Subcutaneous adipose tissue (tissue), 4 donors: ENCODE data around the gene RFPL1. TPM values are rescaled to one million over a fixed set of nuclear protein-coding genes. Genes with fewer than 3 reads are reported as not detected.

Experiments used
- total RNA-seq, 4 donors: library from RNA; depleted of rRNA; stranded (reverse); fragments of >200 nt; gene quantifications; one replicate each; pipeline ENCODE4 v1.1.0, GENCODE V29; 2016
- TF ChIP-seq, protein P1 (sequence below): fragments of 450-650 bp; IDR thresholded peaks from one replicate; pipeline ENCODE4 v1.5.1; 2016; ENCODE audit warnings: low read depth, mild to moderate bottlenecking, control low read depth, antibody characterized with exemption, moderate library complexity

RFPL1 gene
- total RNA-seq, 4 donors from 2014 or later, result not detected

DNA sequence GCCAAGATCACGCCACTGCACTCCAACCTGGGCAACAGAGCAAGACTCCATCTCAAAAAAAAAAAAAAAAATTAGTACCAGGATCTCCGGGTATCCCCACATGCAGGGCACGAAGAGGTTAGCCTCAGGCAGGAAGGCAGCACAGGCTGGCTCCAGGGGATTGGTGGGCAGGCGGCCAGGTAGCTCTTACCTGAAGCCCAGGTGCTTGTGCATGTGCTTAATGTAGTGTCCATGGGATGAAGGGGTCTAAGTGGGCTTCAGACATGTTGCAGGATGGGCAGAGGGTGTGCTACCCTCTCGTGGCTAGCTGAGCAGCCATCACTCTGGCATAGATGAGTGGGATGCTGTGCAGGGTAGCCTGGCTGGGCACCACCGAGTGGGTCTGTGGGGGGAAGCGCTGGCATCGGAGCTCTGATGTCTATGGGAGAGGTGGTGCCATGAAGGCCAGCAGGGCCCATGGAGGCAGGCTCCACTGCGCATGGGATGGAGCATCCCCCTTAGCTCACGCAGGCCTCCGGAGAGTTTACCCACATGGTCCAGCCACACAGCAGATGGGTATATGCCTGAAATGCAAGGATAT, 11.0 kb downstream of the RFPL1 start:
- TF ChIP-seq, protein P1, sequence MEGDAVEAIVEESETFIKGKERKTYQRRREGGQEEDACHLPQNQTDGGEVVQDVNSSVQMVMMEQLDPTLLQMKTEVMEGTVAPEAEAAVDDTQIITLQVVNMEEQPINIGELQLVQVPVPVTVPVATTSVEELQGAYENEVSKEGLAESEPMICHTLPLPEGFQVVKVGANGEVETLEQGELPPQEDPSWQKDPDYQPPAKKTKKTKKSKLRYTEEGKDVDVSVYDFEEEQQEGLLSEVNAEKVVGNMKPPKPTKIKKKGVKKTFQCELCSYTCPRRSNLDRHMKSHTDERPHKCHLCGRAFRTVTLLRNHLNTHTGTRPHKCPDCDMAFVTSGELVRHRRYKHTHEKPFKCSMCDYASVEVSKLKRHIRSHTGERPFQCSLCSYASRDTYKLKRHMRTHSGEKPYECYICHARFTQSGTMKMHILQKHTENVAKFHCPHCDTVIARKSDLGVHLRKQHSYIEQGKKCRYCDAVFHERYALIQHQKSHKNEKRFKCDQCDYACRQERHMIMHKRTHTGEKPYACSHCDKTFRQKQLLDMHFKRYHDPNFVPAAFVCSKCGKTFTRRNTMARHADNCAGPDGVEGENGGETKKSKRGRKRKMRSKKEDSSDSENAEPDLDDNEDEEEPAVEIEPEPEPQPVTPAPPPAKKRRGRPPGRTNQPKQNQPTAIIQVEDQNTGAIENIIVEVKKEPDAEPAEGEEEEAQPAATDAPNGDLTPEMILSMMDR, result no peak

DNA sequence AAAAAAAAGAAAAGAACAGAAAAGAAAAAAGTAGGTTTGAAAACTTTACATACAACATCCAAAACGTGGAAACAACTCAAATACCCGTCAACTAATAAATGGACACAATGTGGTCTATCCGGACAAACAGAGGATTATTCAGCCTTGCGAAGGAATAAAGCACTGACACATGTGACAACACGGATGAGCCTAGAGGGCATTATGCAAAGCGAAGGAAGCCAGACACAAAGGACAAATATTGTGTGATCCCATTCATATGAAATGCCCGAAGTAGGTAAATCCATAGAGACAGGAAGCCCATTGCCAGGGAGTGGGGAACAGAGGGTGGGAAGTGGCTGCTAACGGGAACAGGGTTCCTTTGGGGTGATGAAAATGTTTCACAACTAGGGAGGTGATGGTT, 11.8 kb downstream of the RFPL1 start:
- TF ChIP-seq, protein P1, result no peak

DNA sequence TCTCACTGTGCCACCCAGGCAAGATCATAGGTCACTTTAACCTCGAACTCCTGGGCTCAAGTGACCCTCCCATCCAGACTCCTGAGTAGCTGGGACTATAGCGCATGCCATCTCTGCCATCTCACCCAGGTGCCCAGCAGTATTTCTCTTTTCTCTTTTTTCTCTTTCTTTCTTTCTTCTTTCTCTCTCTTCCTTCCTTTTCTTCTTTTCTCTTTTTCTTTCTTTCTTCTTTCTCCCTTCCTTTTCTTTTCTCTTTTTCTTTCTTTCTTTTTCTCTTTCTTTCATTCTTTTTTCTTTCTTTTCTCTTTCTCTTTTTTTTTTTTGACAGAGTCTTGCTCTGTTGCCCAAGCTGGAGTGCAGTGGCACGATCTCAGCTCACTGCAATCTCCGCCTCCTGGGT, 13.5 kb downstream of the RFPL1 start:
- TF ChIP-seq, protein P1, result no peak

DNA sequence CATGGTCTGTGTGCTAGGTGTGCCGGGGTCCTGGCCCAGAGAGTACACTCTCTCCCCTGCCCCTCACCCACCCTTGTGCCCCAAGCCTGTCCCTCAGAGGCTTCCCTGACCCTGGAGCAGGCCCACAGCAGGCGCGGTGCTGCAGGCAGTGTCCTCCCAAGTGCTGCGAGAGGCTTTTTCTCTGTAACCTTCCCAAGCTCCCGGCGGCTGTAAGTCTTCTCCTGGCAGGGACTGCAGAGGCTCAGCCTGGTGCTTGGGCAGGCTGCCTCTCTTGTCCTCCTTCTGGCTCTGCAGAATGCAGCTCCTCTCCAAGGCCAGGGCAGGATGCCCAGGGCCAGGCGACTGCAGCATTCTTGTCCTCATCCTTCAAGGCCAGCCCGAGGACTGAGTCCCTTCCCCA, 15.9 kb downstream of the RFPL1 start:
- TF ChIP-seq, protein P1, result no peak

DNA sequence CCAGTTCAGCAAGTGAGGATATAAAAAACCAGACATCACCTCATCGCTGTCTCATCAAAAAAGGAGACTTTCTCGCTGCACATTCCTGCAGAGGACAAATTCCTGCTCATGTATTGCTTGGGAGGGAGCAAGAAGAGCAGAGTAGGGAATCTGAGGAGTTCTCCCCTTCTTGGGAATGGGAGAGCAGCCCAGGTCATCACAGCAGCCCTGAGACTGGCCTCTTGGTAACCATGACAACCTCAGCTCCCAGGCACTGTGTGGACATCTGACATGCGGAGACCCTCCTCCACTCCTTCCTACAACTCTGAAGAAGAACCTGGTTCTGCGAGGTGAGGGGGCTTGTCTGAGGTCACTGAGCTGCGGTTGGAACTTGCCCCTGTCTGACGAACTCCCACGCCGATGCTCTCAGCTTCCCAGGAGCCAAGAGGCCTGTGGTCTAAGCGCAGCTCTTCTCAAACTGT, 17.9 kb downstream of the RFPL1 start:
- TF ChIP-seq, protein P1, result no peak

DNA sequence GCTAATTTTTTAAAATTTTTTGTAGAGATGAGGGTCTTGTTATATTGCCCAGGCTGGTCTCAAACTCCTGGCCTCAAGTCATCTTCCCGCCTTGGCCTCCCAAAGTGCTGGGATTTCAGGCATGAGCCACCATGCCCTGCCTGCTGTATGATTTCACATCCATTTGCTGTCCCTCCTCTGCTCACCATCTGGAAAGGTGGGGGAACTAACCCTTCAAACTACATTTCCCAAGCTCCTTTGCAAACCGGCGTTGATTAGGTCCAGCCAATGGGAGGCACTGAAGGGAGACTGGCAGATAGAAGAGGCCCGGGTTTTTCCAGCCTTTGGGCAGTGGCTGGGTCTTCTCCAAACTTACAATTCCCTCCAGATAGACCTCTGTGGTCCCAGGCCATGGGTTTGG, 19.3 kb downstream of the RFPL1 start:
- TF ChIP-seq, protein P1, result no peak

DNA sequence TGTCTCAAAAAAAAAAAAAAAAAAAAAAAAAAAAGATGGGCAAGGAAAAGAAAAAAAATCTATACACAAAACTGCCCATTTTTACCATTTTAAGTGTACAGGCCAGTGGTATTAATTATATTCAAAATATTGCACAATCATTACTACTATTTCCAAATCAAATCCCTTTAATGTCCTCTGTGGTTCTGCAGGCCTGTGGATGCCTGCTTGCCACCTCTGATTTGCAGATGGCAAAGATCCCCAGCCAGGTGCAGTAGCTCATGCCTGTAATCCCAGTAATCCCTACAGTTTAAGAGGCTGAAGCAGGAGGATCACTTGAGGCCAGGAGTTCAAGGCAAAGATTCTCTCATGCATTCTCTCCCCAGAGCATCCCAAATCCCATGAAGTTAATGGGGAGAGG, 20.2 kb downstream of the RFPL1 start:
- TF ChIP-seq, protein P1, result no peak
